GM21786 (cell line): Measurements from ENCODE around the gene SEC11A.
A peak's percentile ranks its signal among the peaks of the same experiment; 100 is the strongest.
"Not testable (repeated sequence)": the region's sequence is repeated elsewhere in the genome, so short reads cannot be mapped to it uniquely, and the experiment has no call there.

Source experiments
- ATAC-seq: cut with Tn5 transposase; IDR thresholded peaks from one replicate; pipeline ENCODE4 v1.9.1; 2021; ENCODE audit not compliant: unreplicated experiment

Gene SEC11A

GRCh38 chr15:84740691-84741090 is 24.8 kb upstream of the SEC11A start:
- no peak for ATAC-seq

GRCh38 chr15:84737005-84737404 is 21.1 kb upstream of the SEC11A start:
- ATAC-seq, result no peak

GRCh38 chr15:84736375-84736774 is 20.4 kb upstream of the SEC11A start:
- peak; percentile 59 for ATAC-seq

- ATAC-seq, result peak; percentile 42
These were observed 19.6 kb upstream of the SEC11A start for GRCh38 chr15:84735480-84736061.

DNA sequence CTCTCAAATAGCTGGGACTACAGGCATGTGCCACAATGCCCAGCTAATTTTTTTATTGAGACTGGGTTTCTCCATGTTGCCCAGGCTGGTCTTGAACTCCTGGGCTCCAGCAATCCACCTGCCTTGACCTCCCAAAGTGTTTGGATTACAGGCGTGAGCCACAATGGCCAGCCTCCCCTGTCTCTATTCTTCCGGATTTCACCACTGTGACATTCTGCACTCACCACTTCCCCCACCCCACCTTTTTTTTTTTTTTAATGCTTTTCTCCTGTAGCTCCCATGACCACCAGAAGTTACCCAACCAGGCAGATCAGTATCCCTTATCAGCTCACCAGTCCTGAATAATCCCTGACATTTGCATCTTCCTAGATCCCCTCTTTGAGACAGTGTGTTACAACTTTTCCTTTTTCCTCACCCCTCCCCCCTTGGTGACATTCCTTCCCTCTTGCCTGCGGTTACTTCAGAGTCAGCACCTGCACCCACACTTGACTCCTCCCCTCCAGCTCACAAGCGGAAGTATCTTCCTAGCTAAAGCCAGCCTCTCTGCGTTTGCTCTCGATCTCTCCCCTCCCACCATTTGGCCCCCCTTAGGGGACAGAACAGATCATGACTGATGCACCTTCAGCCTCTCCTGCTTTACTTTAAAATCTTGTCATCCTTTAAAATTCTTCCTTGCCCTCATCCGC is 19.0 kb upstream of the SEC11A start:
- ATAC-seq, result peak; percentile 56

GRCh38 chr15:84731774-84732173 is 15.8 kb upstream of the SEC11A start:
- ATAC-seq, result no peak

- no peak for ATAC-seq
These were observed 11.5 kb upstream of the SEC11A start for GRCh38 chr15:84727429-84727828.

DNA sequence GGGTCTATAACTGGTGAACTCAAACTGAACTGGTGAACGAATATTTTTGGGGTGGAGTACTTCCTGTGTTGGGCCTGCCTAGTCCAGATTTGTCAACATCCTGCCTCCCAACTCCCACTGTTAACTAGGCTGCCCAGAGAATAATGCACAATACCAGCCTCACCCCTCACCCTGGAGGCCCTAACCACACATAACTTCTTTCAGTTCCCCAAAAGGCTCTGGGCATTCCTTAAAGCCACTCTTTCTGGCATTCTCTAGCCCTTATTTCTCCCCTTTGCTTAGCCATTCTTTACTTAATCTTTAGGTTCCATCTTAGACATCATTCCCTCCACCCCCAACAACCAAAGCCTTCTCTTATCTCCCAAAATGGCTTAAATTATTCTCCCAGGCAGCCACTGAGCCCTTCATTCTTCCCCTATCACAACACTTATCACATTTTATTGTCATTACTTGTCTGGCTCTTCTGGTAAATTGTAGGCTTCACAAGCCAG is 9.1 kb upstream of the SEC11A start:
- peak; percentile 86 for ATAC-seq

DNA sequence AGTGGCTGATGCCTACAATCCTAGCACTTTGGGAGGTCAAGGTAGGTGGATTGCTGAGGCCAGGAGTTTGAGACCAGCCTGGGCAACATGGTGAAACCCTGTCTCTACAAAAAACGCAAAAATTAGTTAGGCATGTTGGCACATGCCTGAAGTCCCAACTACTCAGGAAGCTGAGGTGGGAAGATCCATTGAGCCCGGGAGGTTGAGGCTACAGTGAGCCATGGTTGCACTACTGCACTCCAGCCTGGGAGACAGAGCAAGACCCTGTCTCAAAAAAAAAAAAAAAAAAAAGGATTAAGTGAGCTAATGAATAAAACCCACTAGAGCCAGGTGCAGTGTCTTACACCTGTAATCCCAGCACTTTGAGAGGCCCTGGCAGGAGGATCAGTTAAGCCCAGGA is 6.7 kb upstream of the SEC11A start:
- no peak for ATAC-seq

- ATAC-seq, result no peak
These were observed 5.4 kb upstream of the SEC11A start for GRCh38 chr15:84721371-84721770.

DNA sequence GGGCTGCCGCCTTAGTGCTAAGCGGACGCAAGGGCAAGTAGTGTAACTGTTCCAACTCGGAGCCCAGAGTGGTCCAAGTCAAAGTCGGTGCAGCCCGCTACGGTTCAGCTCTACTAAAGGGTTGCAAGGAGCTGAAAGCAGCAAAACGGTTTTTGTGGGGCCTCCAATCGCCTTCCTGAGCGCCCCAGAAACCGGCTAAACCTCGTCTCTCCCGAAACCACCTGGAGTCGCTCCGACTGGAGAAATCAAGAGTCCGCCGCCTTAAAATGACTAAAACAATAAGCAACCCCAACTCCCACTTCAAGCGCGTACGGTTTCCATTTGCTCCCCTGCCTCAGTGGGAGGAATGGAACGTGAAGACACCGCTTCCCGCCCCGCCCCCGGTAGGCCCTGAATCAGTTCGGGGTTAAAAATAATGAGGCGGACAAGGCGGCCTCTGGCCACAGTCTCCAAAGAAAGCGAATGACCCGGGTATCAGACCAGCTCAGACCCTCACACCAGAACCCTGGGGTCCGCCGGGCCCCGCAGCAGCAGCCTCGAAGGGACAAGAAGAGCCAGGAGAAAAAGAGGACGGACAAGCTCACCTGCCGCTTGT is 401 bp downstream of the SEC11A start:
- ATAC-seq, result no peak

DNA sequence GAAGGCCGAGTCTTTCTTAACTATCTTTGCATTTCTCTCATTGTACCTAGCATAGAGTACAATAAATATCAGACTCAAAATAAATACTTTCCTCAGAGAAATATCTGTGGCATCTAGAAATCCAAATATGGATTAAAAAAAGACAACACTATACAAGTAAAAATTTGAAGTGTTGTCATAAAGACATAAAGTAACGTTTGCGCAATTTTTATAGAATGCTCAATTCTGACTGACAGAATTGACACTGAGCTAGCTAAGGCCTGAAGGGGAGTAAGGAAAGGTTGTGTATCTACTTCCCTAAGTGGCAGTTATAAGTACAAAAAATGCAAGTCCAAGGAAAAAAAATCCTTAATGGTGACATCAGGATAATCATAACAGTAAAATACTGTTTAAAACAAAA is 1.1 kb downstream of the SEC11A start:
- ATAC-seq, result no peak

- no peak for ATAC-seq
These were observed 1.6 kb downstream of the SEC11A start for GRCh38 chr15:84714372-84714771.

GRCh38 chr15:84703808-84704207 is 12.1 kb downstream of the SEC11A start:
- no peak for ATAC-seq

DNA sequence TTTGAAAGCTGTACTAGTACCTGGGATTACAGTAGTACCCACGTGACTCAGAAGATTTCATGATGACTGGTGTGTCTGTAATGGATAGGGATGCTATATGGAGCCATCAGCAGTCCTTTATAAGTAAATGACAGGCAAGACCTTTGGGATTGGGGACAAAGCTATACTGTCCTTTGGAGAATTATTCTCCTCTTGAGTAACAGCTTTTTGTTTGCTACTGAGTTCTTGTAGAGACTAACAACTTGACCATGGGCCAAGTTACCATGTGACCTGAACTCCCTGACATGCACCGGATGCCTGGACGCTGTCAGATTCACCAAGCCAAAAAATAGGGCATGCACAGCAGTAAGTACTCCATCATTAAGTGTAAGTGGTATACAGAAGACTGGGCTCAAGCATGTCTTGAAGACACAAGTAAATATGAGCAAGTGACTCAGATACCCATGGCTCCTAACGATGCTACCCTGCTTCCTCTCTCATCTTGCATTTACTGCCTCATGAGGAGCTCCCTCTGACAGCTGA is 12.9 kb downstream of the SEC11A start:
- ATAC-seq, result no peak

GRCh38 chr15:84699538-84700191 is 16.3 kb downstream of the SEC11A start:
- no peak for ATAC-seq

DNA sequence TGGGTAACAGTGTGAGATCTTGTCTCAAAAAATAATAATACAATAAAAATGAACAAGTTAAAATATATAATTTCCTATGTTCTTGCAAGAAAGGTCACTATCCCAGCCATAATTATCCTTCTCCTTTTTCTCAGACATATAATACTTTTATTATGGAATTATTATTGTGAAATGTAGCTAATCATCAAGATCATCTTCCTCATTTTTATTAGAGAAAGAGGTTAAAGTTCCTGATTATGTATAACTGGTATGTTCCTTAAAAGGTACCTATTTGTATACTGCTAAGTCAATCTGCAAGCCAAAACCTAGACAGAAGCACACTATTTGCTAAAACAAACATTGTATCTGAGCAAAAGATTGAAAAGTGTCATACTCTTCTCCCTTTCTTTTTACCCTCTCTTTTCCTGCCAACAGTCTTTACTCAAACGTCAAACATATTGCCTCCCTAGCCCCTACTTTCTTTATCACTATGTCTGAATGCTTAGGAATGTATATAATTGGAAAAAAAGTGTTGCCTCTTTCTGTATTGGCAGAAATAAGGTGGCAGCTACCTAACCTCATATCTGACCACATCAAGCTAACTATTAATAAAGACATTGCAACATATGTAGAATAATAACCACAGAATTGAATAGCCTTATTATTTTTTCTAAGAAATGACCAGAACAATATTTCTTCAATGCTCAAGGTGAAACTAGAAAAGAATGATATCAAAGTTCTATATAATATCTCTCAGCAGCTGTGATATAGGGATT is 18.5 kb downstream of the SEC11A start:
- ATAC-seq, result no peak

DNA sequence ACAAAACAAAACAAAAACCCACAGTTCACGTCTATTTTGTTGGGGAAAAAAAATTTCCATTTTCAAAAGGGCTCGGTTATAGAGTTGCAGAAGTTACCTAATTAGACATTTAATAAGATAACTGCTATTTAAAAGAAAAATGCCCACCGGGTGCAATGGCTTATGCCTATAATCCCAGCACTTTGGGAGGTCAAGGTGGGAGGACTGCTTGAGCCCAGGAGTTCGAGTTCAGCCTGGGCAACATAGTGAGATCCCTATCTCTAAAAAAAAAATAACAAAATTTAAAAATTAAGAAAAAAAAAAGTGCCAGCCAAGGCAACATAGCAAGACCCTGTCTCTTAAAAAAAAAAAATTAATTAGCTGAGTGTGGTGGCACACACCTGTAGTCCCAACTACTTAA is 19.2 kb downstream of the SEC11A start:
- no peak for ATAC-seq

DNA sequence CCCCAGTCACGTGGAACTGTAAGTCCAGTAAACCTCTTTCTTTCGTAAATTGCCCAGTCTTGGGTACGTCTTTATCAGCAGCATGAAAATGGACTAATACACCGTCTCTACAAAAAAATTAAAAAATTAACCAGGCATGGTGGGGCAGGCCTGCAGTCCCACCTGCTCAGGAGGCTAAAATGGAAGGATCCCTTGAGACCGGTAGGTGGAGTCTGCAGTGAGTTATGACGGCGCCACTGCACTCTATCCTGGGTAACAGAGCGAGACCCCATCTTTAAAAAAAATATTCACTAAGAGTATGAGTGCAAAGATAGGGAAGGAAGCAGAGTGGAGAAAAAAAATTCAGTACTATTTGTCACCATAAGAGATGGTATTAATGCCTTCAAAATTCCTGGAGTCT is 25.6 kb downstream of the SEC11A start:
- no peak for ATAC-seq

DNA sequence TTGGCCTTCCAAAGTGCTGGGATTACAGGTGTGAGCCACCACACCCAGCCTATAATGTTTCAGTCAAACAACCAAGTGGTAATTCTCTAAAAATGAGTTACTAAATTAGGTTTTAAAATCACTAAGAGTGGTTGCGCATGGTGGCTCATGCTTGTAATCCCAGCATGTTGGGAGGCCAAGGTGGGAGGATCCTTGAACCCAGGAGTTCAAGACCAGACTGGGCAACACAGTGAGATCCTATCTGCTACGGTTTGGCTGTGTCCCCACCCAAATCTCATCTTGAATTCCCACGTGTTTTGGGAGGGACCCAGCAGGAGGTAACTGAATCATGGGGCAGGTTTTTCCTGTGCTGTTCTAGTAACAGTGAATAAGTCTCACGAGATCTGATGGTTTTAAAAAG is 26.1 kb downstream of the SEC11A start:
- no peak for ATAC-seq

DNA sequence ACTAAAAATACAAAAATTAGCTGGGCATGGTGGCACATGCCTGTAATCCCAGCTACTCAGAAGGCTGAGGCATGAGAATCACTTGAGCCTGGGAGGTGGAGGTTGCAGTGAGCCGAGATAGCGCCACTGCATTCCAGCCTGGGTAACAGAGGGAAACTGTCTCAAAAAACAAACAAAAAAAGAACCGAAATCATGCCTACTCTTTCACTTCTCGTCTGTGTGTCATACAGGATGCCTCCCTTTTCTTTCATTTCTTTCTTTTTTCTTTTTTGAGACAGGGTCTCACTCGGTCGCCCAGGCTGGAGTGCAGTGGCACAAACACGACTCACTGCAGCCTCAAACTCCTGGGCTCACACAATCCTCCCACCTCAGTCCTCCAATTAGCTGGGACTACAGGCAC is 29.5 kb downstream of the SEC11A start:
- ATAC-seq, result not testable (repeated sequence)
